PC-3 (cell line): Measurements from ENCODE around the gene STAT6. TPM values are rescaled to one million over a fixed set of nuclear protein-coding genes. Genes with fewer than 3 reads are reported as not detected.
"Not testable (repeated sequence)": the region's sequence is repeated elsewhere in the genome, so short reads cannot be mapped to it uniquely, and the experiment has no call there.

Experiments
- ATAC-seq: fragments of 200-7000 bp; cut with Tn5 transposase; 2 replicates; pipeline ENCODE4 v1.9.1; 2020; ENCODE audit warnings: mild to moderate bottlenecking, moderate library complexity
- BruUV-seq: library from RNA; stranded (reverse); fragments of 400-500 nt; replicated peaks from 2 replicates; lab custom pipeline; 2021; lab: Mats Ljungman, UMichigan
- CTCF ChIA-PET: fragments of 300-600 bp; sonication (Branson Sonifier 250); formaldehyde crosslinking; loops from one replicate; lab custom pipeline; 2022; ENCODE audit warnings: antibody characterized with exemption; lab: Charles Lee
- POLR2A ChIA-PET: fragments of 300-600 bp; sonication (Branson Sonifier 250); formaldehyde crosslinking; loops from one replicate; lab custom pipeline; 2022; ENCODE audit warnings: antibody characterized with exemption; ENCODE audit not compliant: unreplicated experiment; lab: Charles Lee
- DNase-seq: peaks from one replicate; pipeline ENCODE4 v3.0.0-alpha.2; 2015
- H2AFZ ChIP-seq: fragments of 300-600 bp; sonication (generic); 2 replicates; pipeline ENCODE4 v1.6.0; 2016; ENCODE audit warnings: antibody characterized with exemption, low read length
- H3F3A ChIP-seq: fragments of 300-600 bp; sonication (generic); one replicate; pipeline ENCODE4 v1.6.0; 2017; ENCODE audit warnings: antibody characterized with exemption, low read length, control low read depth, mild to moderate bottlenecking; ENCODE audit not compliant: unreplicated experiment
- H3K27ac ChIP-seq: fragments of 300-600 bp; sonication (generic); 2 replicates; pipeline ENCODE4 v1.5.1; 2016; ENCODE audit warnings: mild to moderate bottlenecking, low read length
- H3K27me3 ChIP-seq: fragments of 300-600 bp; sonication (generic); 2 replicates; pipeline ENCODE4 v1.6.1; 2016; ENCODE audit warnings: low read length, mixed read lengths
- H3K36me3 ChIP-seq: fragments of 300-600 bp; sonication (generic); 2 replicates; pipeline ENCODE4 v1.6.1; 2016; ENCODE audit warnings: low read depth, mixed run types, low read length, mixed read lengths
- H3K4me1 ChIP-seq: fragments of 300-600 bp; sonication (generic); 2 replicates; pipeline ENCODE4 v1.5.1; 2016; ENCODE audit warnings: low read length; ENCODE audit not compliant: insufficient read depth
- H3K4me2 ChIP-seq: fragments of 300-600 bp; sonication (generic); 2 replicates; pipeline ENCODE4 v1.6.0; 2016; ENCODE audit warnings: low read length
- H3K4me3 ChIP-seq: fragments of 300-600 bp; sonication (generic); 2 replicates; pipeline ENCODE4 v1.5.1; 2016; ENCODE audit warnings: mild to moderate bottlenecking, low read length, mixed read lengths
- H3K79me2 ChIP-seq: fragments of 300-600 bp; sonication (generic); 2 replicates; pipeline ENCODE4 v1.6.1; 2017; ENCODE audit warnings: low read length, mixed read lengths
- H3K9ac ChIP-seq: fragments of 300-600 bp; sonication (generic); 2 replicates; pipeline ENCODE4 v1.6.0; 2016; ENCODE audit warnings: mild to moderate bottlenecking, low read length
- H3K9me2 ChIP-seq: fragments of 300-600 bp; sonication (generic); replicated peaks from 2 replicates; pipeline ENCODE4 v1.6.1; 2016; ENCODE audit warnings: mixed run types, low read length, mixed read lengths
- H3K9me3 ChIP-seq: fragments of 300-600 bp; sonication (generic); 2 replicates; pipeline ENCODE4 v1.6.1; 2016; ENCODE audit warnings: low read length, mixed read lengths
- H4K20me1 ChIP-seq: fragments of 300-600 bp; sonication (generic); 2 replicates; pipeline ENCODE4 v1.6.1; 2016; ENCODE audit warnings: low read length, mixed read lengths
- CTCF ChIP-seq: fragments of 300-600 bp; sonication (generic); conservative IDR thresholded peaks from 2 replicates; pipeline ENCODE4 v1.5.1; 2017; ENCODE audit warnings: antibody characterized with exemption, low read depth, mild to moderate bottlenecking, low read length
- EZH2 ChIP-seq: fragments of 300-600 bp; sonication (generic); IDR thresholded peaks from one replicate; pipeline ENCODE4 v1.6.1; 2017; ENCODE audit warnings: antibody characterized with exemption, mild to moderate bottlenecking, low read length; ENCODE audit not compliant: unreplicated experiment
- EZH2phosphoT487 ChIP-seq: fragments of 300-600 bp; sonication (generic); IDR thresholded peaks from 2 replicates; pipeline ENCODE4 v1.6.1; 2018; ENCODE audit warnings: mild to moderate bottlenecking, antibody characterized with exemption, low read length, borderline replicate concordance
- intact Hi-C: fragments of 100-400 bp; cut with micrococcal nuclease; formaldehyde crosslinking; loops from 2 replicates; pipeline ENCODE4 v1.9.0; 2023
- total RNA-seq: library from RNA; depleted of rRNA; stranded (reverse); fragments of >200 nt; gene quantifications from 2 replicates; pipeline ENCODE4 v1.2.3, GENCODE V29; 2014

The STAT6 gene
- total RNA-seq, 1 experiment from 2014 or later: 28.4 TPM

GRCh38 chr12:57078519-57079404, 32.4 kb downstream of the STAT6 start, which contains the start of gene NEMP1:
TSS of gene NEMP1 (minus strand) at chr12:57078791. CDS start at chr12:57078745, 46 bp downstream.
- peak within 1 kb of the TSS; percentile 90 for H3K4me3 ChIP-seq
- H3K9ac ChIP-seq: peak within 1 kb of the TSS; percentile 94
- H4K20me1 ChIP-seq: no peaks in the 10 kb centered on the region
- POLR2A ChIA-PET: interaction anchor here (0.7 to 1.2 kb wide), 3 partner anchors 9 to 49 kb away, joined by 3 to 11 read pairs (median 6); partner anchors contain the start of gene LRP1
- H3K9me2 ChIP-seq: no peaks in the 10 kb centered on the region
- H3K27me3 ChIP-seq: no peaks in the 10 kb centered on the region
- CTCF ChIA-PET: interaction anchor here (0.6 to 1.8 kb wide), 5 partner anchors 9 to 119 kb away, joined by 3 to 14 read pairs (median 3); no protein-coding TSS in a partner anchor
- BruUV-seq: no TSS peak
- H3K9me3 ChIP-seq: no peaks in the 10 kb centered on the region
- peaks cover 21% of the 10 kb centered on the region for H3K79me2 ChIP-seq
- no peaks in the 10 kb centered on the region for H3F3A ChIP-seq
- no peak for TF ChIP-seq CTCF
- no peak for TF ChIP-seq EZH2
- no peak for TF ChIP-seq EZH2phosphoT487
- DNase-seq: peak; percentile 100
- H2AFZ ChIP-seq: peak within 1 kb of the TSS; percentile 89
- H3K4me1 ChIP-seq: peaks cover 6% of the 10 kb centered on the region; the same call in 1 of the 2 replicates
- H3K36me3 ChIP-seq: no peaks in the 10 kb centered on the region; the same call in 1 of the 2 replicates
- intact Hi-C loops: loop anchor here (1.0 kb wide), 1 partner anchor 9 kb away; no protein-coding TSS in a partner anchor
- peak within 1 kb of the TSS; percentile 86 for H3K4me2 ChIP-seq
- peak; percentile 99 for ATAC-seq
- peak within 1 kb of the TSS; percentile 51 for H3K27ac ChIP-seq

GRCh38 chr12:57073566-57074450, 37.4 kb downstream of the STAT6 start:
- H2AFZ ChIP-seq, H3K27me3 ChIP-seq, H3K9me3 ChIP-seq, H3K9me2 ChIP-seq, H3K27ac ChIP-seq, H3K9ac ChIP-seq, H4K20me1 ChIP-seq, H3K4me3 ChIP-seq, H3K4me1 ChIP-seq, ATAC-seq, H3K4me2 ChIP-seq, BruUV-seq, intact Hi-C loops, H3F3A ChIP-seq, DNase-seq, CTCF ChIA-PET: not testable (repeated sequence)
- Histone ChIP-seq H3K36me3 (peaks cover 24% of the 10 kb centered on the region), H3K79me2 (peaks cover 21% of the 10 kb centered on the region)
- POLR2A ChIA-PET: interaction anchor here (0.6 kb wide), 1 partner anchor 39 kb away, joined by 7 read pairs; no protein-coding TSS in a partner anchor

GRCh38 chr12:57072661-57073060, 38.5 kb downstream of the STAT6 start:
- TF ChIP-seq EZH2phosphoT487 (no peak), CTCF (no peak), EZH2 (no peak)
- BruUV-seq: no TSS peak
- Histone ChIP-seq H4K20me1 (no peaks in the 10 kb centered on the region), H3K79me2 (peaks cover 13% of the 10 kb centered on the region), H2AFZ (no peak overlapping the region), H3K9ac (no peak overlapping the region), H3K27ac (no peak overlapping the region), H3K9me3 (no peaks in the 10 kb centered on the region), H3K4me3 (no peak overlapping the region), H3F3A (no peaks in the 10 kb centered on the region), H3K36me3 (peaks cover 29% of the 10 kb centered on the region), H3K27me3 (no peaks in the 10 kb centered on the region), H3K9me2 (no peaks in the 10 kb centered on the region), H3K4me2 (no peak overlapping the region), H3K4me1 (no peaks in the 10 kb centered on the region)
- intact Hi-C loops: no loop called here
- POLR2A ChIA-PET: no interaction called here
- CTCF ChIA-PET: interaction anchor here (0.6 kb wide), 1 partner anchor 29 kb away, joined by 6 read pairs; no protein-coding TSS in a partner anchor
- ATAC-seq (no peak), DNase-seq (no peak)
